Heart left ventricle (tissue), 13 donors: Measurements from ENCODE around the gene CELF2.

Experiments used
- POLR2A ChIP-seq, 2 donors: fragments of 450-650 bp; IDR thresholded peaks; one replicate each; pipeline ENCODE4 v1.6.1; 2017; ENCODE audit warnings: antibody characterized with exemption in 2 of 2, mild to moderate bottlenecking in 2 of 2, moderate library complexity in 2 of 2
- TF ChIP-seq, protein P1 (sequence below), 12 donors: fragments of 200-600 bp; sonication (generic) in 4 of 12; IDR thresholded peaks; one replicate each; pipeline versions ENCODE4 v1.5.0 to v1.8.0; 2018 to 2022; ENCODE audit warnings: antibody characterized with exemption in 12 of 12, mild to moderate bottlenecking in 5 of 12
- donor health status: ischemic (EF 13 %, LVEDD 7.1; RV severe dilation, severe dysfunction).
- donor health status: DM: no; HTN: yes; CAD: no.
- donor health status: DM: no; HTN: no; CAD: no.
- donor health status: ischemic (EF 25% LVEDD 6.9; RV normal size, moderate dysfunction).
- donor health status: ischemic (EF 25% LVEDD 5.7; RV mildly dilated, moderate dysfunction).
- donor health status: ischemic (EF 35%, LVEDD 5.7; RV mildly dilated, moderate dysfunction).
- donor health status: nonischemic (EF 11% LVEDD 7.7; RV severe dilation, severe dysfunction).
- donor health status: DM: yes; HTN: yes; CAD: no.
- donor health status: PGD.
- donor health status: ischemic (EF 29% LVEDD 5.4; RV normal size, mild dysfunction).
- donor health status: nonischemic (EF 23%, LVEDD 6.1; RV moderate dilation, normal function).

- TF ChIP-seq, protein P1, sequence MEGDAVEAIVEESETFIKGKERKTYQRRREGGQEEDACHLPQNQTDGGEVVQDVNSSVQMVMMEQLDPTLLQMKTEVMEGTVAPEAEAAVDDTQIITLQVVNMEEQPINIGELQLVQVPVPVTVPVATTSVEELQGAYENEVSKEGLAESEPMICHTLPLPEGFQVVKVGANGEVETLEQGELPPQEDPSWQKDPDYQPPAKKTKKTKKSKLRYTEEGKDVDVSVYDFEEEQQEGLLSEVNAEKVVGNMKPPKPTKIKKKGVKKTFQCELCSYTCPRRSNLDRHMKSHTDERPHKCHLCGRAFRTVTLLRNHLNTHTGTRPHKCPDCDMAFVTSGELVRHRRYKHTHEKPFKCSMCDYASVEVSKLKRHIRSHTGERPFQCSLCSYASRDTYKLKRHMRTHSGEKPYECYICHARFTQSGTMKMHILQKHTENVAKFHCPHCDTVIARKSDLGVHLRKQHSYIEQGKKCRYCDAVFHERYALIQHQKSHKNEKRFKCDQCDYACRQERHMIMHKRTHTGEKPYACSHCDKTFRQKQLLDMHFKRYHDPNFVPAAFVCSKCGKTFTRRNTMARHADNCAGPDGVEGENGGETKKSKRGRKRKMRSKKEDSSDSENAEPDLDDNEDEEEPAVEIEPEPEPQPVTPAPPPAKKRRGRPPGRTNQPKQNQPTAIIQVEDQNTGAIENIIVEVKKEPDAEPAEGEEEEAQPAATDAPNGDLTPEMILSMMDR (IDR thresholded peaks at IDR 0.05) = no peak
- TF ChIP-seq POLR2A (IDR thresholded peaks at IDR 0.05) = no peak
These were observed 323.8 kb downstream of the CELF2 start for GRCh38 chr10:11341283-11341960.
